ENCODE results near the gene PRKAR2B.

DNA sequence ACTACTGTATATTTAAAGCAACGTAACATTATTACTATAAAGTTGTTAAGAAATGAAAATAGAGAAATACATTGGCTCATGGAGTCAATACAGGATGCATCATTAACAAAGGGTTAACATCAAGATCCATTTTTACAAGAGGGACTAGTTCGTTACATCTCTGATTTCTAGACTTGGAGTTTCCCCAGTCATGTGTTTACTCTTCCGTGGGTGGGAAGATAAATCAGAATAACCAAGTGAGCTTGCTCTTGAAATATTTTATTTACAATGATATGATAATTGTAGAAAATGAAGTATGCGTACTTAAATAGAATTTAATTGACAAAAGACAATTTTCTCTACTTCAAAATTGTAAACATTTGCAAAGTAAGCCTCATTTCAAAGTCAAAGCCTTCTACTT, 1.0 kb upstream of the PRKAR2B start:
- TF ChIP-seq, protein P1, sequence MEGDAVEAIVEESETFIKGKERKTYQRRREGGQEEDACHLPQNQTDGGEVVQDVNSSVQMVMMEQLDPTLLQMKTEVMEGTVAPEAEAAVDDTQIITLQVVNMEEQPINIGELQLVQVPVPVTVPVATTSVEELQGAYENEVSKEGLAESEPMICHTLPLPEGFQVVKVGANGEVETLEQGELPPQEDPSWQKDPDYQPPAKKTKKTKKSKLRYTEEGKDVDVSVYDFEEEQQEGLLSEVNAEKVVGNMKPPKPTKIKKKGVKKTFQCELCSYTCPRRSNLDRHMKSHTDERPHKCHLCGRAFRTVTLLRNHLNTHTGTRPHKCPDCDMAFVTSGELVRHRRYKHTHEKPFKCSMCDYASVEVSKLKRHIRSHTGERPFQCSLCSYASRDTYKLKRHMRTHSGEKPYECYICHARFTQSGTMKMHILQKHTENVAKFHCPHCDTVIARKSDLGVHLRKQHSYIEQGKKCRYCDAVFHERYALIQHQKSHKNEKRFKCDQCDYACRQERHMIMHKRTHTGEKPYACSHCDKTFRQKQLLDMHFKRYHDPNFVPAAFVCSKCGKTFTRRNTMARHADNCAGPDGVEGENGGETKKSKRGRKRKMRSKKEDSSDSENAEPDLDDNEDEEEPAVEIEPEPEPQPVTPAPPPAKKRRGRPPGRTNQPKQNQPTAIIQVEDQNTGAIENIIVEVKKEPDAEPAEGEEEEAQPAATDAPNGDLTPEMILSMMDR (conservative IDR thresholded peaks at IDR 0.05; ENCODE audit: low read length) = no peak
- no peak for TF ChIP-seq EZH2phosphoT487 (IDR thresholded peaks at IDR 0.05; ENCODE audit: borderline replicate concordance, low read depth, low read length)
